Liver (tissue), 3 donors: ENCODE data around the gene TMEM151B.

ENCODE experiments used
- JUND ChIP-seq, 2 donors: IDR thresholded peaks; 2 replicates each; pipeline ENCODE4 v1.6.1; 2016; ENCODE audit warnings: antibody characterized with exemption in 2 of 2
- RAD21 ChIP-seq, 2 donors: IDR thresholded peaks; 2 replicates each; pipeline ENCODE4 v1.6.1; 2016; ENCODE audit warnings: antibody characterized with exemption in 2 of 2, mild to moderate bottlenecking in 2 of 2
- TF ChIP-seq, protein P1 (sequence below): fragments of 150-350 bp; IDR thresholded peaks from 2 replicates; pipeline ENCODE4 v1.5.1; 2017; ENCODE audit warnings: improper control_type of control experiment, low read depth, low read length; ENCODE audit not compliant: missing input control
- donor health status: healthy.
- donor health status: healthy.

DNA sequence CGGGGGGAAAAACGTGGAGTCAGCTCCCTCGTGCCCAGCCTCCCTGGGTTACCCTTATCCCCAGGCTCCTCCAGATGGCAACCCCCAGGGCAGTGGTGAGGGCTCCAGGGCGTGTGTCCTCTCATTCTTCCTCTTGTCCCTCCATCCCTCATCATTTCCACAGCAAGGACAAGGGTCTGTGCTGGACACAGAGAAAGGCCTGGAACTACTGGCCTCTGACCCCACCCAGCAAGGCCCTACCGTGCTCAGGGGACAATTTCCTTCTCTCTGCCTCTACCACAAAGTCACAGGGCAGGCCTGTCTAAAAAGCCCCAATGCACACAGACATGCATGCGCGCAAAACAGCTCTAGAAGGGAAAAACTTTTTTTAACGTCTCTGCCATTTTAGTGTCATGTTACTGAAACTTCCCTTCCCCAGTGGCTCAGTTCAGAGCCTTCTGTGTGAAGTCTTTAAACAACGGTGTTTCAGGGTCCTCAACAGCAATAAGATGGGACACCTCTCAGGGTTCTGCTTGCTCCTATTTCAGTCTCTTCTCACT is 11.9 kb upstream of the TMEM151B start:
- TF ChIP-seq, protein P1, sequence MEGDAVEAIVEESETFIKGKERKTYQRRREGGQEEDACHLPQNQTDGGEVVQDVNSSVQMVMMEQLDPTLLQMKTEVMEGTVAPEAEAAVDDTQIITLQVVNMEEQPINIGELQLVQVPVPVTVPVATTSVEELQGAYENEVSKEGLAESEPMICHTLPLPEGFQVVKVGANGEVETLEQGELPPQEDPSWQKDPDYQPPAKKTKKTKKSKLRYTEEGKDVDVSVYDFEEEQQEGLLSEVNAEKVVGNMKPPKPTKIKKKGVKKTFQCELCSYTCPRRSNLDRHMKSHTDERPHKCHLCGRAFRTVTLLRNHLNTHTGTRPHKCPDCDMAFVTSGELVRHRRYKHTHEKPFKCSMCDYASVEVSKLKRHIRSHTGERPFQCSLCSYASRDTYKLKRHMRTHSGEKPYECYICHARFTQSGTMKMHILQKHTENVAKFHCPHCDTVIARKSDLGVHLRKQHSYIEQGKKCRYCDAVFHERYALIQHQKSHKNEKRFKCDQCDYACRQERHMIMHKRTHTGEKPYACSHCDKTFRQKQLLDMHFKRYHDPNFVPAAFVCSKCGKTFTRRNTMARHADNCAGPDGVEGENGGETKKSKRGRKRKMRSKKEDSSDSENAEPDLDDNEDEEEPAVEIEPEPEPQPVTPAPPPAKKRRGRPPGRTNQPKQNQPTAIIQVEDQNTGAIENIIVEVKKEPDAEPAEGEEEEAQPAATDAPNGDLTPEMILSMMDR = no peak
- no peak for TF ChIP-seq JUND (IDR thresholded peaks at IDR 0.05)
- TF ChIP-seq RAD21 (IDR thresholded peaks at IDR 0.05) = no peak
